Liver (tissue), 9 donors: ENCODE results near the gene PLIN3. TPM values are rescaled to one million over a fixed set of nuclear protein-coding genes. Genes with fewer than 3 reads are reported as not detected.
"Not testable (repeated sequence)": the region's sequence is repeated elsewhere in the genome, so short reads cannot be mapped to it uniquely, and the experiment has no call there.

Source experiments
- DNase-seq: peaks from one replicate; pipeline ENCODE4 v3.0.0-alpha.2; 2017; ENCODE audit warnings: low spot score
- H3K27ac ChIP-seq, 2 donors: one replicate each; pipeline ENCODE4 v1.7.0; 2013; ENCODE audit warnings: inconsistent platforms in 2 of 2, low read length in 2 of 2, control low read depth in 1 of 2, low read depth in 1 of 2, mild to moderate bottlenecking in 1 of 2
- H3K27me3 ChIP-seq, 4 donors: one replicate each; pipeline versions ENCODE4 v1.6.1 to v1.7.0; 2013; ENCODE audit warnings: low read length in 3 of 4, inconsistent platforms in 1 of 4, mild to moderate bottlenecking in 1 of 4, moderate library complexity in 1 of 4; ENCODE audit not compliant: control insufficient read depth in 4 of 4, insufficient read depth in 4 of 4
- H3K36me3 ChIP-seq, 4 donors: one replicate each; pipeline versions ENCODE4 v1.6.1 to v1.7.0; 2013; ENCODE audit warnings: low read length in 3 of 4, mild to moderate bottlenecking in 3 of 4, low read depth in 1 of 4, moderate library complexity in 1 of 4; ENCODE audit not compliant: control insufficient read depth in 4 of 4, insufficient read depth in 3 of 4
- H3K4me1 ChIP-seq, 4 donors: one replicate each; pipeline versions ENCODE4 v1.6.1 to v1.7.0; 2013; ENCODE audit warnings: low read length in 3 of 4, mild to moderate bottlenecking in 3 of 4, moderate library complexity in 1 of 4; ENCODE audit not compliant: control insufficient read depth in 4 of 4, insufficient read depth in 4 of 4
- H3K4me3 ChIP-seq, 3 donors: one replicate each; pipeline versions ENCODE4 v1.6.1 to v1.7.0; 2013; ENCODE audit warnings: low read length in 3 of 3, control low read depth in 1 of 3, low read depth in 1 of 3, mild to moderate bottlenecking in 1 of 3
- H3K9ac ChIP-seq, 2 donors: one replicate each; pipeline ENCODE4 v1.7.0; 2013; ENCODE audit warnings: low read length in 2 of 2, mild to moderate bottlenecking in 2 of 2, moderate library complexity in 2 of 2, control low read depth in 1 of 2, low read depth in 1 of 2
- H3K9me3 ChIP-seq, 4 donors: one replicate each; pipeline versions ENCODE4 v1.6.1 to v1.7.0; 2013; ENCODE audit warnings: low read length in 3 of 4; ENCODE audit not compliant: control insufficient read depth in 4 of 4
- EGR1 ChIP-seq, 2 donors: IDR thresholded peaks; 2 replicates each; pipeline ENCODE4 v1.6.1; 2016 to 2018; ENCODE audit warnings: antibody characterized with exemption in 2 of 2, low read depth in 2 of 2
- FOXA1 ChIP-seq: IDR thresholded peaks from 2 replicates; pipeline ENCODE4 v1.6.1; 2016; ENCODE audit warnings: antibody characterized with exemption
- FOXA2 ChIP-seq: IDR thresholded peaks from 2 replicates; pipeline ENCODE4 v1.6.1; 2016; ENCODE audit warnings: antibody characterized with exemption
- GABPA ChIP-seq, 2 donors: IDR thresholded peaks in 1 of 2; conservative IDR thresholded peaks in 1 of 2; 2 replicates each; pipeline ENCODE4 v1.6.1; 2016; ENCODE audit warnings: antibody characterized with exemption in 2 of 2, mild to moderate bottlenecking in 1 of 2, moderate library complexity in 1 of 2
- HNF4A ChIP-seq, 2 donors: conservative IDR thresholded peaks; 2 replicates each; pipeline ENCODE4 v1.6.1; 2016; ENCODE audit warnings: antibody characterized with exemption in 2 of 2, mild to moderate bottlenecking in 2 of 2
- HNF4G ChIP-seq: IDR thresholded peaks from 2 replicates; pipeline ENCODE4 v1.6.1; 2016; ENCODE audit warnings: antibody characterized with exemption
- NR2F2 ChIP-seq: IDR thresholded peaks from 2 replicates; pipeline ENCODE4 v1.6.1; 2016; ENCODE audit warnings: antibody characterized with exemption
- RAD21 ChIP-seq, 2 donors: IDR thresholded peaks; 2 replicates each; pipeline ENCODE4 v1.6.1; 2016; ENCODE audit warnings: antibody characterized with exemption in 2 of 2, mild to moderate bottlenecking in 2 of 2
- RXRA ChIP-seq, 2 donors: IDR thresholded peaks; 2 replicates each; pipeline ENCODE4 v1.6.1; 2017 to 2018; ENCODE audit warnings: antibody characterized with exemption in 2 of 2, mild to moderate bottlenecking in 1 of 2
- TAF1 ChIP-seq: conservative IDR thresholded peaks from 2 replicates; pipeline ENCODE4 v1.6.1; 2016; ENCODE audit warnings: antibody characterized with exemption, mild to moderate bottlenecking
- YY1 ChIP-seq: IDR thresholded peaks from 2 replicates; pipeline ENCODE4 v1.6.1; 2016; ENCODE audit warnings: antibody characterized with exemption, mild to moderate bottlenecking
- WGBS: extraction: QIAGEN DNeasy Blood & Tissue Kit; methylation state at CpG from one replicate; pipeline ENCODE4 v1.1.7; 2013; 5-methylcytosine and 5-hydroxymethylcytosine counted together
- polyA plus RNA-seq, 2 donors: library from polyadenylated mRNA; stranded (reverse) in 1 of 2; unstranded in 1 of 2; fragments of 200-250 nt in 1 of 2; fragments of >200 nt in 1 of 2; fragmentation: Nextera tagmentation in 1 of 2; extraction: Ambion mirVana in 1 of 2; gene quantifications; one replicate each; pipeline versions ENCODE4 v1.2.1 to v1.2.3, GENCODE V29; 2013 to 2015
- total RNA-seq, 2 donors: library from RNA; depleted of rRNA; stranded (reverse); fragments of >200 nt; gene quantifications; one replicate each; pipeline ENCODE4 v1.2.3, GENCODE V29; 2014
- TF ChIP-seq, protein P1 (sequence below): fragments of 150-350 bp; IDR thresholded peaks from 2 replicates; pipeline ENCODE4 v1.5.1; 2017; ENCODE audit warnings: improper control_type of control experiment, low read depth, low read length; ENCODE audit not compliant: missing input control
- TF ChIP-seq, protein P2 (sequence below): IDR thresholded peaks from 2 replicates; pipeline ENCODE4 v1.6.1; 2016; ENCODE audit warnings: antibody characterized with exemption, mild to moderate bottlenecking
- TF ChIP-seq, protein P3 (sequence below): IDR thresholded peaks from 2 replicates; pipeline ENCODE4 v1.6.1; 2016; ENCODE audit warnings: antibody characterized with exemption
- donor health status: healthy.
- donor health status: healthy.
- donor health status: healthy.
- donor health status: healthy.
- donor health status: healthy.

PLIN3 gene
- total and polyA plus RNA-seq, 4 donors: 16.9 to 30.2 (median 20.7) TPM

DNA sequence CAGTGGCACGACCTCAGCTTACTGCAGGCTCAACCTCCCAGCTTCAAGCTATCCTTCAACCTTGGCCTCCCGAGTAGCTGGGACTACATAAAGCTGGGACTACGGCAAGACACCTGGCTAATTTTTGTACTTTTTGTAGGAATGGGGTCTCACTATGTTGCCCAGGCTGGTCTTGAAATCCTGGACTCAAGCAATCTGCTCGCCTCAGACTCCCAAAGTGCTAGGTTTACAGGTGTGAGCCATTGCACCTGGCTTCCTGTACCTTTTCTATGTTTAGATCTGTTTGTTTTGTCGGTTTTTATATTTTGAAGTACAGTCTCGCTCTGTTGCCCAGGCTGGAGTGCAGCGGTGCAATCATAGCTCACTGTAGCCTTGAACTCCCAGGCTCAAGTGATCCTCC lies 18.4 kb downstream of the PLIN3 start:
- H3K36me3 ChIP-seq: peaks cover 6 to 18% (median 10%) of the 10 kb centered on the region in 4 donors
- H3K9me3 ChIP-seq: no peaks in the 10 kb centered on the region
- no peak overlapping the region for H3K4me3 ChIP-seq
- H3K9ac ChIP-seq: no peak overlapping the region
- no peak for TF ChIP-seq FOXA1
- no peak for TF ChIP-seq HNF4A (conservative IDR thresholded peaks at IDR 0.05)
- TF ChIP-seq RXRA (IDR thresholded peaks at IDR 0.05): no peak
- no peak for TF ChIP-seq NR2F2
- TF ChIP-seq, protein P1, sequence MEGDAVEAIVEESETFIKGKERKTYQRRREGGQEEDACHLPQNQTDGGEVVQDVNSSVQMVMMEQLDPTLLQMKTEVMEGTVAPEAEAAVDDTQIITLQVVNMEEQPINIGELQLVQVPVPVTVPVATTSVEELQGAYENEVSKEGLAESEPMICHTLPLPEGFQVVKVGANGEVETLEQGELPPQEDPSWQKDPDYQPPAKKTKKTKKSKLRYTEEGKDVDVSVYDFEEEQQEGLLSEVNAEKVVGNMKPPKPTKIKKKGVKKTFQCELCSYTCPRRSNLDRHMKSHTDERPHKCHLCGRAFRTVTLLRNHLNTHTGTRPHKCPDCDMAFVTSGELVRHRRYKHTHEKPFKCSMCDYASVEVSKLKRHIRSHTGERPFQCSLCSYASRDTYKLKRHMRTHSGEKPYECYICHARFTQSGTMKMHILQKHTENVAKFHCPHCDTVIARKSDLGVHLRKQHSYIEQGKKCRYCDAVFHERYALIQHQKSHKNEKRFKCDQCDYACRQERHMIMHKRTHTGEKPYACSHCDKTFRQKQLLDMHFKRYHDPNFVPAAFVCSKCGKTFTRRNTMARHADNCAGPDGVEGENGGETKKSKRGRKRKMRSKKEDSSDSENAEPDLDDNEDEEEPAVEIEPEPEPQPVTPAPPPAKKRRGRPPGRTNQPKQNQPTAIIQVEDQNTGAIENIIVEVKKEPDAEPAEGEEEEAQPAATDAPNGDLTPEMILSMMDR: no peak
- WGBS: 96% methylated on average over 7 of the region's 7 CpGs
- H3K4me1 ChIP-seq: peaks cover 0 to 11% (median 8%) of the 10 kb centered on the region in 4 donors
- H3K27ac ChIP-seq: no peak overlapping the region
- DNase-seq: no peak
- no peaks in the 10 kb centered on the region for H3K27me3 ChIP-seq

DNA sequence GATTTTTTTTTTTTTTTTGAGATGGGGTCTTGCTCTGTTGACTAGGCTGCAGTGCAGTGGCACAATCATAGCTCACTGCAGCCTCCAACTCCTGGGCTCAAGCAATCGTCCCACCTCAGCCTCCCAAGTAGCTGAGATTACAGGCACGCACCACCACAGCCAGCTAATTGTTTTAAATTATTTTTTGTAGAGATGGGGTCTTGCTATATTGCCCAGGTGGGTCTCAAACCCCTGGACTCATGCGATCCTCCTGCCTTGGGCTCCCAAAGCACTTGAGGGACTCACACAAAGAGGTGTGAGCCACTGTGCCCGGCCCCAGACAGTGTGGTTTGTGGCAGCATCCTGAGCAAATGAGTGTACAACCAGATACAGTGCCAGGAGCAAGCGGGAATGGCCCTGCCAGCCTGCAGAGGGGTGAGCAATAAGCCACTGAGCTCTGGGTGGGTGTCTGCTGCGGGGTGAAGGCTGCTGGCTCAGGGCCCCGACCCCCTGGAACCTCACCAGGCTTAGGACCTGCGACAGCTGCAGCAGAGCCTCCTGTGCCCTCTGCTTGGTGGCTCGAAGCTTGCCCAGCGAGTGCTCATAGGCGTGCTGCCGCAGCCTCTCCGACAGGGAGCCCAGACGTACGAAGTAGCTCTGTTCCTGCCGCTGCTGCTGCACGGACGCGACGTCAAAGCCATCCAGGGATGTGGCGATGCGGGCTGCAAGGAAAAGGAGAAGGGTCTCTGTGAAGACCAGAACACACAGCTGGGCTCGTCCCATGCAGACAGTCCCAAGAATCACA lies 20.1 kb downstream of the PLIN3 start:
- Histone ChIP-seq H3K27me3 (no peaks in the 10 kb centered on the region), H3K9me3 (no peaks in the 10 kb centered on the region), H3K9ac (no peak overlapping the region), H3K27ac (no peak overlapping the region), H3K4me1 (peaks cover 0 to 15% (median 8%) of the 10 kb centered on the region in 4 donors), H3K36me3 (peaks cover 6 to 15% (median 8%) of the 10 kb centered on the region in 4 donors), H3K4me3 (no peak overlapping the region)
- TF ChIP-seq GABPA (IDR thresholded peaks at IDR 0.05 in 1 of 2, conservative IDR thresholded peaks at IDR 0.05 in 1 of 2) (no peak), NR2F2 (no peak), TAF1 (no peak), HNF4G (no peak), RAD21 (IDR thresholded peaks at IDR 0.05) (no peak), RXRA (IDR thresholded peaks at IDR 0.05) (no peak), YY1 (no peak), EGR1 (IDR thresholded peaks at IDR 0.05; ENCODE audit: low read depth in 2 of 2) (no peak), FOXA2 (no peak)
- TF ChIP-seq, protein P2, sequence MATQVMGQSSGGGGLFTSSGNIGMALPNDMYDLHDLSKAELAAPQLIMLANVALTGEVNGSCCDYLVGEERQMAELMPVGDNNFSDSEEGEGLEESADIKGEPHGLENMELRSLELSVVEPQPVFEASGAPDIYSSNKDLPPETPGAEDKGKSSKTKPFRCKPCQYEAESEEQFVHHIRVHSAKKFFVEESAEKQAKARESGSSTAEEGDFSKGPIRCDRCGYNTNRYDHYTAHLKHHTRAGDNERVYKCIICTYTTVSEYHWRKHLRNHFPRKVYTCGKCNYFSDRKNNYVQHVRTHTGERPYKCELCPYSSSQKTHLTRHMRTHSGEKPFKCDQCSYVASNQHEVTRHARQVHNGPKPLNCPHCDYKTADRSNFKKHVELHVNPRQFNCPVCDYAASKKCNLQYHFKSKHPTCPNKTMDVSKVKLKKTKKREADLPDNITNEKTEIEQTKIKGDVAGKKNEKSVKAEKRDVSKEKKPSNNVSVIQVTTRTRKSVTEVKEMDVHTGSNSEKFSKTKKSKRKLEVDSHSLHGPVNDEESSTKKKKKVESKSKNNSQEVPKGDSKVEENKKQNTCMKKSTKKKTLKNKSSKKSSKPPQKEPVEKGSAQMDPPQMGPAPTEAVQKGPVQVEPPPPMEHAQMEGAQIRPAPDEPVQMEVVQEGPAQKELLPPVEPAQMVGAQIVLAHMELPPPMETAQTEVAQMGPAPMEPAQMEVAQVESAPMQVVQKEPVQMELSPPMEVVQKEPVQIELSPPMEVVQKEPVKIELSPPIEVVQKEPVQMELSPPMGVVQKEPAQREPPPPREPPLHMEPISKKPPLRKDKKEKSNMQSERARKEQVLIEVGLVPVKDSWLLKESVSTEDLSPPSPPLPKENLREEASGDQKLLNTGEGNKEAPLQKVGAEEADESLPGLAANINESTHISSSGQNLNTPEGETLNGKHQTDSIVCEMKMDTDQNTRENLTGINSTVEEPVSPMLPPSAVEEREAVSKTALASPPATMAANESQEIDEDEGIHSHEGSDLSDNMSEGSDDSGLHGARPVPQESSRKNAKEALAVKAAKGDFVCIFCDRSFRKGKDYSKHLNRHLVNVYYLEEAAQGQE: no peak
- TF ChIP-seq, protein P3, sequence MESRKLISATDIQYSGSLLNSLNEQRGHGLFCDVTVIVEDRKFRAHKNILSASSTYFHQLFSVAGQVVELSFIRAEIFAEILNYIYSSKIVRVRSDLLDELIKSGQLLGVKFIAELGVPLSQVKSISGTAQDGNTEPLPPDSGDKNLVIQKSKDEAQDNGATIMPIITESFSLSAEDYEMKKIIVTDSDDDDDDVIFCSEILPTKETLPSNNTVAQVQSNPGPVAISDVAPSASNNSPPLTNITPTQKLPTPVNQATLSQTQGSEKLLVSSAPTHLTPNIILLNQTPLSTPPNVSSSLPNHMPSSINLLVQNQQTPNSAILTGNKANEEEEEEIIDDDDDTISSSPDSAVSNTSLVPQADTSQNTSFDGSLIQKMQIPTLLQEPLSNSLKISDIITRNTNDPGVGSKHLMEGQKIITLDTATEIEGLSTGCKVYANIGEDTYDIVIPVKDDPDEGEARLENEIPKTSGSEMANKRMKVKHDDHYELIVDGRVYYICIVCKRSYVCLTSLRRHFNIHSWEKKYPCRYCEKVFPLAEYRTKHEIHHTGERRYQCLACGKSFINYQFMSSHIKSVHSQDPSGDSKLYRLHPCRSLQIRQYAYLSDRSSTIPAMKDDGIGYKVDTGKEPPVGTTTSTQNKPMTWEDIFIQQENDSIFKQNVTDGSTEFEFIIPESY: no peak
- DNase-seq: no peak
- 98% methylated on average over 23 of the region's 23 CpGs for WGBS

DNA sequence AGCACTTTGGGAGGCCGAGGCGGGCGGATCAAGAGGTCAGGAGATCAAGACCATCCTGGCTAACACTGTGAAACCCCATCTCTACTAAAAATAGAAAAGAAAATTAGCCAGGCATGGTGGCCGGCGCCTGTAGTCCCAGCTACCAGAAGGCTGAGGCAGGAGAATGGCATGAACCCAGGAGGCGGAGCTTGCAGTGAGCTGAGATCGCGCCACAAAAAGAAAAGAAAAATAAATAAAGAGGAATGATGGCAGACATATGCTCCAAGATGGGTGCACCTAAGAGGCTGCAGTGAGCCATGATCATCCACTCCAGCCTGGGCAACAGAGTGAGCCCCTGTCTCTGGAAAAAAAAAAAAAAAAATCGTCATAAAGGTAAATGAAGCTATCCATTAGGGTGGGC lies 21.5 kb downstream of the PLIN3 start:
- H3K9me3 ChIP-seq, H3K27ac ChIP-seq, H3K27me3 ChIP-seq, H3K4me3 ChIP-seq, H3K9ac ChIP-seq, DNase-seq: not testable (repeated sequence)
- peaks cover 6 to 14% (median 11%) of the 10 kb centered on the region in 4 donors for H3K36me3 ChIP-seq
- peaks cover 0 to 16% (median 9%) of the 10 kb centered on the region in 4 donors for H3K4me1 ChIP-seq
- 79% methylated on average over 9 of the region's 9 CpGs for WGBS
